HG02981 (cell line): Measurements from ENCODE around the gene CALN1.

ENCODE experiments used
- ATAC-seq: cut with Tn5 transposase; IDR thresholded peaks from one replicate; pipeline ENCODE4 v1.9.1; 2021; ENCODE audit warnings: mild to moderate bottlenecking, moderate library complexity; ENCODE audit not compliant: unreplicated experiment

The CALN1 gene

DNA sequence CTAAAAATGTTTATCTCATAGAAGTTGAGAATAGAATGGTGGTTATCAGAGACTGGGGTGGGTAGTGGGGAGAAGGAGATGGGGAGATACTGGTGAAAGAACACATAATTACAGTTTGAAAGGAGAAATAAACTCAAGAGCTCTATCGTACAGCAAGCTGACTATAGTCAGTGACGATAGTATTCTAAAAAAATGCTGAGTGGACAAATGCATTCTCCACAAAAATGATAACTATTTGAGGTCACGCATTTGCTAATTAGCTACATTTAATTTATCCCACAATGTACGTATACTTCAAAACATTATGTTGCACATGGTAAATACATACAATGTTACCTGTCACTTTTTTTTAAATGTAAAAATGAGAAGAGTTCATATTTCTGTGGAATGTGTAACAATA lies 507.7 kb downstream of the CALN1 start:
- no peak for ATAC-seq

DNA sequence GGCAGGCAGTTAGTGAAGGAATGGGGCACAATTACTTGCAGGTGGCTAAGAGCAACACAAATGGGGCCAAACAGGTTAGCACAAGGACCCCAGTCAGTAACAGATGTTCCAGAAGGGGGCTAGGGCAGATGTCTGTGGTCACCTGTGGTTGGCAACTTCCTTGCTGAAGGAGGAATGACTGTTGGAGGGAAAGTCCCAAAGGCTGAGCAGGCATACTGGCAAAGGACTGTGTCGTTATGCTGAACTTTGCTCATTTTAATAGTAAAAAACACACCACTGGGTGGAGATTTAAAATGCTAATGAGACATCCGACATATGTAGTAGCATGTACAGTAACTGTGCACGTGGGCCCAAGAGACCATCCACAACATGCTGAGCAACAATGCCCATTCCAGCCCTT lies 511.6 kb downstream of the CALN1 start:
- no peak for ATAC-seq

DNA sequence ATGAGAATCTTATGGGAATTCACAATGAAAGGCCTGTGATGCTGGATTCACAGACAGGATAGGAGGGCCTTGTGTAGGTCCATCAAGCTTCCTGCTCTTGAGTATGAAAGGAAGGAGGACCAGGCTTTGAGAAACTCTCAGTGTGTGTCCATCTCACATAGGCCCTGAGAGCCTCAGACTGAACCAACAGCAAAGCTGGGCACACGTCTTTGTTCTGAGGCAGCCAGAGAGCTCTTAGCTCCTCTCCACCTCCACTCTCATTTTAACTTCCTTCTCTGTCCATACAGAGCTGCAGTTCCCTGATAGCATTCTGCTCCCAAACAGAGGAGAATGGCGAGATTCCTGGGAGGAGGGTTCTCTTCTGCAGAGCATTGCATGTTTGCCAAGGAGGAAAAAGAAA lies 515.6 kb downstream of the CALN1 start:
- no peak for ATAC-seq

DNA sequence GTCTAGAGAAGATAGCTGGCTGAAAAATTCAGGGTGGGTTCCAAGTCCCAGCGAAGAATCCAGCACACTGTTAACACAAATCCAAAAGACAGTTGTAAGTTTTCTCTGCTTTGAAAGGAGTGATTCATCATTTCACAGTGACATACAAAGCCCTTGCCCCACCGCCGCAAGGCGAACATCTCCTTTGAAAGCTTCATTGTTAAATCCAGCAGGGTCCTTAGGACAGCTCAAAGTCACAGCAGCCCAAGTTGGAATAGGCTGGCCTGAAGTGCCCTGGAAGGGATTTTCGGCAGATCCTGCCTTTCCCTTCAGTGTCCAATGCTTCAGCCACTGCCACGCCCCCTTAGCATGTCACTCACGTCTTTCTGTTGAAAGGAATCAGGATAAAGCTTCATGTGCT lies 526.1 kb downstream of the CALN1 start:
- no peak for ATAC-seq

DNA sequence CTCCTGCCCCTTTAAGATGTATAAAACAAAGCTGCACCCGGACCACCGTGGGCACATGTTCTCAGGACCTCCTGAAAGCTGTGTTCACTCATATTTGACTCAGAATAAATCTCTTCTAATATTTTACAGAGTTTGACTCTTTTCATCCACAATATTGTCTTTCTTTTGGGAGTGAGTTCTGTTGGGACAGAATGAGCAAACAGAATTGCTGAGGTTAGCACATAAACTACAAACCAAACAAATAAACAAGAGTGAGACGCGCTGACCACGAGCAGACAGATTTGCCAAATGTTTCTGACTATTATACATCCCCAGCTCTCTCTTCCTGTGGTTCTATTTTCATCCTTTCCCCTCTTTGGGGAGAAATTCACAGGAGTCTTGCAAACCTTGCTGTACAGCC lies 526.7 kb downstream of the CALN1 start:
- ATAC-seq, result no peak

DNA sequence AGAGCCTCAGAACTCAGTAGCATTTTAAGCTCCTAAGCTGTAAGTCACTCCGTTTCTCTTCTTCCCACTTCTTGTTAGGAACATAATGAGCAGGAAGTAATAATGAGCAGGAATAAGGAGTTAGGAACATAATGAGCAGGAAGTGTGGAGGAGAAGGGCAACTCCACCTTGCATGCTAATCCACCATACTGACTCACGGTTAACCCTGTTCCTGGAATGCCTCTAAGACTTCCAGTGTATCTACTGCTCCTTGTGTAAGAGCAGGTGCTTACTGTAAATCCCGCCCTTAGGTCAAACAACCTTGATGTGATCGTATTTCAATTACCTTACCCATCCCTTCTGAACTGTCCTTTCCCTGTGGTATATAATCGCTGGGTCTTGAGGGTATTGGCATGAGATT lies 528.7 kb downstream of the CALN1 start:
- no peak for ATAC-seq

DNA sequence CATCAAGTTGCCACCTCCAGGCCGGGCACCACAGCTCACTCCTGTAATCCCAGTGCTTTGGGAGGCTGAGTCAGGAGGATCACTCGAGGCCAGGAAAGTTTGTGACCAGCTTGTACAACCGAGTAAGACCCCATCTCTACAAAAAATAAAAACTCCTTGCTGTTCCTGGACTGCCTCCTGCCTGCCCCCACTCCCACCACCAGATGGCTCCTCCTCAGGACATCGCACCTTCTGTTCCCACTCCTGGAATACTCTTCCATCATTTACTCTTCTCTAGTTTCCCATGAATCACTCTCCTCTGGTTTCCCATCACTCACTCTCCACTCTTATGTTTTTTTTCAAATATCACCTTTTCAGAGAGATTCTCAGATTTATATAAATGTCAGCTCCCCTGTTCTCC lies 540.7 kb downstream of the CALN1 start:
- no peak for ATAC-seq

DNA sequence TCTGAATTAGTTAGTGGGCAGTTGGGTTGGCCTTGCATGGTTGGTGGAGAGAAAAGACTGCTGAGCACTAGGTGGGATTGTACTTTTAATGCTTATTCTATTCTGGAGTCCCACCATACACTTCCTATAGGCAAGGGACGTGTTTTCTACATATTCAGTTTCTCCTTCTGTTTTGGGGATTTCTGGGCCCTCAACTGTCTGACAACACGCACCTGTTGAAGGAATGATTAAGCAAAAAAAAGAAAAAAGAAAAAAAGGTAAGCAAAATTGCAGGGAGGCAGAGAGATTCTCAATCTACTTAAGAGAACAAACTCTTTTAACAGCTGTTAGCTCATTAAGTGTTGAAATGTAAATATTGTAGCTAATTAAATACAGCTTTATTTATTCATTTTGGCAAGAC lies 541.3 kb downstream of the CALN1 start:
- ATAC-seq, result no peak

DNA sequence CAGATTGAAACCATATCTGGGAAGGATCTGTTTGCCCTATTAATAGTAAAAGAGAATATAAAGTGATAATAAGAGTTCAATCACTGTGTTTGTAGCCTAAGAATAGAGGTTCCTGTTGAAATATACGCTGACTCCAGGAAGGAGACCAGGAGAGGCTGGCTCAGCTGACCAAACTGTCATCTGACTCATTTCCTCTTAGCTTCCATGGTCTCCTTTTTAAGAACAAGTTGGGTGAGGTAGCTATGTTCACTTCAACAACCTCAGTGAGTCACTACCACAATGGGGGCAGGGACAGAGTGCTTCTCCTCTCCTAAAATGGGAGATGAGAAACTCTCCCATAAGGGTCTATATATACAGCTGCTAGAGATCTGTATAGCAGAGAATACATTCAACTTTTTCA lies 543.3 kb downstream of the CALN1 start:
- no peak for ATAC-seq

DNA sequence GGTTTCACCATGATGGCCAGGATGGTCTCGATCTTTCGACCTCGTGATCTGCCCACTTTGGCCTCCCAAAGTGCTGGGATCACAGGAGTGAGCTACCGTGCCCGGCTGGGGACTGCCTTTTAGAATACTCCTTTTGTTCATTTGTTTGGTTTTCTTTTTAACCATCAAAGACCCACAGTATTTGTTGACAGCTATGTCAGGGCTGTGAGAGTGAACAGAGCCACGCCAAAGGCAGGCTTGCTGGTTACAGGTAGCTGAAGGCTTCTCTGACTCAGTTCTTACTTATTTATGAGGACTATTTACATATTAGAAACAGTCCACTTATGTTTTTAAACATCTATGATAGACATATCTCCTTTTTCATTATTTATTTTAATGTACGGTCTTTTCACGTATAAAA lies 544.5 kb downstream of the CALN1 start:
- no peak for ATAC-seq

DNA sequence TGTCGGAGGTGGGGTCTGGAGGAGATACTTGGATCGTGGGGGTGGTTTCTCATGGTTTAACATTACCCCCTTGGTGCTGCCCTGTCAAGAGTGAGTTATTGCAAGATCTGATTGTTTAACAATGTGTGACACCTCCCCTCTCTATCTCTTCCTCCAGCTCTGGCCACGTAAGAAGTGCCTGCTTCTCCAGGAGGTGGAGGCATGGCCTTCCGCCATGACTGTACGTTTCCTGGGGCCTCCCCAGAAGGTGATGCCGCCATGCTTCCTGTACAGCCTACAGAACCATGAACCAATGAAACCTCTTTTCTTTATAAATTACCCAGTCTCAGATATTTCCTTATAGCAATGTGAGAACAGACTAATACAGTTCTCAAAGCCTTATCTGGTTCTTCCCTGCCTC lies 547.0 kb downstream of the CALN1 start:
- no peak for ATAC-seq

DNA sequence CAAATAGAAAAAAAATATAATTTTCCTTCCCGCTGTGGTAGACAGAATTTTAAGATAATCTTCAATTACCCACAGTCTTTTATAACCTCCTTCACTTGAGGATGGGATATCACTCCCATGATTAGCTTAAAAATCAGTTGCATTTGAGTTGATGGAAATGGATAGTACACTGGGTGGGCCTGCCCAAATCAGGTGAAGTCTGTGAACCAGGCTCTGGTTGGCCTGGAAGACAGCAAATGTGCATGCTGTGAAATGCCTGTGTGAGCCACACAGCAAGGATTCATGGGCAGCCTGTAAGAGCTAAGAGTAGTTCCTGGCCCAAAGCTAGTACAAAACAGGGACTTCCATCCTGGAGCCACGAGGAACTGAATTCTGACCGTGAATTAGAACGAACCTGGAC lies 548.0 kb downstream of the CALN1 start:
- ATAC-seq, result no peak

DNA sequence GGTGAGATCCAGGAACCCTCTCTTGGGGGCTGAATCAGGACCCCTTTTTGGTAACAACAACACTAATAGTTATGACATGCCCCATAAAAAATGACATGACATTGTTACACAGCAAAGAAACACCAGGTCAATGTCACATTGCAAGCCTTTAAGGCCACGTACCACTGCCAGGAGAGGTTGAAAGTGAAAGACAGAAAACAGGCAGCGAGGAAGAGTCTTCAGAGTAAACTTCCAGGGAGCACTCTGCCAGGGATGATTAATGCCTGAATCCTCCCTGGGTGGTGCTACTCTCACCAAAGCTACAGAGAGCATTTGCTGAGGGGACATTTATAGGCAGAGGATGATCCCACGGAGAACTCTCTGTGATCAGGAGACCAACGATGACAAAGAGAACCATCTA lies 551.6 kb downstream of the CALN1 start:
- no peak for ATAC-seq

DNA sequence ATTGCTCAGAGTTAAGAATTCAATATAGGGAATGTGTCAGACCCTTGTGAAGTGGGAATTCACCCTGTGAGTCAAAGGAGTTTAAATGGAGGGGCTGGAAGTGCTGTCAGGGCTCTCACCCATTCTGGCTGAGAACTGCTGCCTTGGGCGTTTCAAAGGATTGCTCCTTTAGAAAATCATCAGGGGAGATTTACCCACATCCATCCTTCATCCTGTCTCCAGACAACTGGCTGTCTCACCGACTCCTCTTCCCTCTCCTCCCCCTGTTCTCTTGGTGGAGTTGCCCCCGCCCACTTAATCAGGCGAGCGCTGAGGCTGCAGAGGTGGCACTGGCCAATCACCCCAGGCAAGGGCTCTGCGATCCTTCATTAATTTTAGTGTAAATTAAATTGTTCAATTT lies 554.8 kb downstream of the CALN1 start:
- ATAC-seq, result no peak

DNA sequence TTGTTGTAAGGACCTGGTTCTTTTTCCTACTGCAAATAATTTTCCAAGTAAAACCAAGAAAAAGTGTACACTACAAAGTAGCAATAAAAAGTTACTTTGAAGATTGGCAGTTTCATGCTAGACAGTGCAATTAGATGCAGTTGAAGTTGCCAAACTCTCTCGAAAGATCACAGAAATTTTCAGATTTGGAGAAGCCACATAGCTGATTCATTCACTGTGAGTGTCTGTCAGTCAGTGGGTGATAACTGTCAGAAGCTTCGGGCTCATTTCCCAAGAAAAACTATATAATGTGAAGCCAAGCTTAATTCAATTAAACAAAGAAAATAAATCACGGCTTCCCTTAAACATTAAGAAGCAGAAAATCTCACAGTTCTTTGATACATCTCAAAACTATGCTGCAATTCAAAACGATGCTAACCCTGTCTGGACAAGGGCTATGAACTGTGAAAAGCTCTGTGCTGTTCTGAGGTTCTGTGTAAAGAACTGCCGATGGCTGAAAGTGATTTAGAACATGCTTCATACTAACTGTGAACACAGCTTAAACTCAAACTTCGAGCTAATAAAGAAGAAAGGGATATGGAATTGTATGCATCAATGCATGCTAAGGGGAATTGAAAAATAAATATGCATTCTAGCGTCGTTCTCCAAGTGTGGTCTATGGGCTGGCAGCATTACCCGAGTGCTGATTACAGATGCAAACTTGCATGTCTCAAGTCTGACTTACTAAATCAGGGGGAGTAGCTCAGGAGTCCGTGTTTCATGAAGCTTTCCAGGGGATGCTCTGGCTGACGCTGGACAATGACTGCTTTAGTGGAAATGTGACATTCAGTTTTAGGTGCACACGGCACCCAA lies 557.4 kb downstream of the CALN1 start:
- no peak for ATAC-seq

DNA sequence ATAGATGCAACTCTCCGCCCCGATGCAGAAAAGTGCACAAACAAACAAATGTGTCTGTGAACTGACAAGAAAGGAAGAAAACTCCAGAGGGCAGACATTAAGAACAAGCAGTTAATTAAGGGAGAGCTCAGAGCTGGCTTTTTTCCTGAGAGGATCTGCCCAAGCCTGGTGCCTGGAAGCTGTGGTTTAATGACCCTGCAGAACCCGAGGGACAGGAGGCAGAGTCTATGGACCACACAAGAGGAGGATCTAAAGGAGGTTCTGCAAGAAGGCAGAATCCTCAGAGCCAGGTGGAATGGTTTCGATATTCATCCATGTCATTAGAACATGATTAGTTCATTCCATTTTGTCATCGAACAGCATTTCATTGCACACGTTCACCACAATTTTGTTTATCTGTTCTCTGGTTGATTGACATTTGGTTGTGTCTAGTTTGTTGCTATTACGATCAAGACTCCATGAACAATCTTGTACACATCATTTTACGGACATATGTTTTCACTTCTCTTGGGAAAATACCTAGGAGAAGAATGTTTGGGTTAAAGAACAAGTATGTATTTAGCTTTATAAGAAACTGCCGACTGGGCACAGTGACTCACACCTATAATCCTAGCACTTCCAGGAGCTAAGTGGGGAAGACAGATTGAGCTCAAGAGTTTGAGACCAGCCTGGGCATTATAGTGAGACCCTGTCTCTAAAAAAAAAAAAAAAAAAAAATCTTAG lies 560.2 kb downstream of the CALN1 start:
- ATAC-seq, result no peak

DNA sequence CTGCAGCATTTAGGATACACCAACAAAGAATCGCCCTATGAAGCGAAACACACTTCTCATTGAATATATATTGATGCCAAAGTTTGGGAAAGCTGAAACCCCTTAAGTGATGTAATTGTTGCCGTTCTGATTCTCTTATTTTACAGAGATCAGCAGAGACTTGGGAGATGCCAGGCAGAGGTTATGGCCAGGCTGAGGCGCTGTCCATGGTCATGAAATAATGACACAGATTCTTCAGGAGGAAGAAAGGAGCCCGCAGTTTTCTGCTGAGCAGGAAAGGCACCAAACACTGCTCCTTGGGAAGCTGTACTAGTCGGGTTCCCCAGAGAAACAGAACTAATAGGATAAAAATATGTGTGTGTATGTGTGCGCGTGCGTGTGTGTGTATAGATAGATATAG lies 566.0 kb downstream of the CALN1 start:
- no peak for ATAC-seq

DNA sequence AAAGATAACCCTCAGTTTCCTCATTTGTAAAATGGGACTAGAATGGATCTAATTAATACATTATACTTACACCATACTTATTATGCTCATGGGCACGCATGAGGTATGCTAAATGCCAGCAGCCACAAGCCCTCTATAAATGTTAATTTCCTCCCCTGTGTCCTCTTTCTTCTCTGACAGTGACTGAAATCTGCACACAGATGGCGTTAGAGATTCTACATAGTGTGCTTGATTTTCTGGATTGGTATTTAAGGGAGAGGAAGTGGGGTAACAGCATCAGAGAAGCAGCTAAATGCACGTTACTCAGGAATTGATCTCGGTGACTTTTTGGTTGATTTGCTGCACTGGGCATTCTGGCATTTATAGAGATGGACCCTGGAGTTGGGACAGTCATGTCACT lies 568.5 kb downstream of the CALN1 start:
- no peak for ATAC-seq

DNA sequence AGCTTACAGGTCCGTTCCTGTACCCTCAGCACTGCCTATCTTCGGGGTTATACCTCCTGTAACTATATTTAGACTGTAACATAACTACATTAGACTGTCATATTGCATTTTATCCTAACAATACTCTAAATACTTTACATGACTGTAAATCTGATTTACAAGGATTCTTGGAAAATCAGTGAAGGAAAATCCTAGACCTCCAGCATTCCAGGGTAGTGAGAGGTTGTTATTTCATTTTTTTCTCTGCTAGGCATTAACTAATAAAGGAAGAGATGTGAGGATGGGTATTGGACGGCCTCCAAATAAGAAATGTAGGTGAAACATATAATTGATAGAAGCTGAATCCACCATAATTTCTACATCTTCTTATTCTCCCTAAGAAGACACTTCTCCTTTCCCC lies 569.4 kb downstream of the CALN1 start:
- no peak for ATAC-seq

DNA sequence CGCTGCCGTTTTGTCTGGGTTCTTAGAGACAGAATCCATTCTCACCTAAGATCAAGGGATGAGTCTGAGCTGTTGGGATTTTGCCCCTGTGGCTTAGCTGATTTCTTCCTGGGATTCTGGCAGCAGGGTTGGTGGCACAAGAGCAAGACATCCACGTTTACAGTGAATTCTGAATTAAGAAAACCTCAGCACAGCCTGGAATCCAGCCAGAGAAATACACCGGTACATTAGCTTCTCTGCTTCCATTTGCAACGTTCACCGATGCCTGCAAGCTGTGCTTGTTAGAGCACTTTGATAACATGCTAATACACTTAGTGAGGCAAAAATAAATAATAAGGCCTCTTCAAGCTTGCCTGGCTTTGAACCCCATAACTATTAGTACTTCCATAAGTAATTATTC lies 569.8 kb downstream of the CALN1 start:
- ATAC-seq, result no peak

DNA sequence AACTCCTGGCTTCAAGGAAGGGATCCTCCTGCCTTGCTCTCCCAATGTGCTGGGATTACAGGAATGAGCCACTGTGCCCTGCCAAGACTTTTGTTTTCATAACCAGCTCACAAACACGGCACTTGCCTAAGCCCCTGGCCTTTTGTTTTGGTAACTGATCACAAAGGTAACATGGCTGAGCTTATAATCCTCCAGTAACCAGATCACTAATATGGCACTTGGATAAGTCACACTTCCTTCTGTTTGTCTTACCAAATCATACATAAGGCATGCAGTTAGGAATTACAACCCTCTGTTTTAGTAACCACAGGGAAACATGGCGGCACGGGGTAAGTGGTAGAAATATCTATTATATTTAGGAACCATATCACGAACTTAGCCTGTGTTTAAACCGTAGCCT lies 577.1 kb downstream of the CALN1 start:
- ATAC-seq, result no peak

DNA sequence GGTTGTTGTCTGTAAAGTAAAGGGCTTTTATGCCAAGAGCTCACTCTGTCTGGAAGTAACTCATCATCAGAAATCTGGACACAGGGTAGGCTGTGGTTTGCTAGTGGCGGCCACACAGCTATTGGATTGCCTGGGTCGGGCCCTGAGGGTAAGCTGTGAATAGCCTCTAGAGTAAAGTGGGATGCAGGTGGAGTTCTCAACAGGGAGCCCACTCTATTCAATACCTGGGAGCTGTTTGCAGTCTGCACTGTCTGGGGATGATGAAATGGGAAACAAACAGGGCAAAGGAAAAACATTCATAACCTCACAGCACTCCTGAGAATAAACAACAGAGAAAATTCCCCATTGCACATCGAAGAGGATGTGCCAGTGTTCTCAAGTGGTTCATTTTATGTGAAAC lies 582.6 kb downstream of the CALN1 start:
- ATAC-seq, result no peak

DNA sequence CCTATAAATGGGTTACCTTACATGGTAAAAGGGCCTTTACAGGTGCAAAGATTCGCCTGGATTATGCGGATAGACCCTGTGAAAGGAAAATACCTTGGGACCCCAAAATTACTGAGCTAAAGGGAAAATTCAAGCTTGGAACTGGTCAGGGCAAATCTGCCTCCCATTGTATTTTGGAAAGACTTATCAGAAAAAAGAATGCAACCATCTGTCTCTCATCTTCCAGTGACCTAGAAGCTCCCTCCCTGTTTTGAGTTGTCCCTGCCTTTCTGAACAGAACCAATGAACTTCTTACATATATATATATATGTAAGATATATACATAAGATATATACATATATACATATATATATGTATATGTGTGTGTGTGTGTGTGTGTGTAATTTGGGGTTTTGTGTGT lies 583.8 kb downstream of the CALN1 start:
- no peak for ATAC-seq
